H9 (cell line): ENCODE results near the gene BMPER. TPM values are rescaled to one million over a fixed set of nuclear protein-coding genes. Genes with fewer than 3 reads are reported as not detected.

ENCODE experiments used
- DNase-seq: peaks from one replicate; pipeline ENCODE4 v3.0.0-alpha.2; 2017
- H2AFZ ChIP-seq: one replicate; pipeline ENCODE4 v1.6.1; 2013; ENCODE audit warnings: mild to moderate bottlenecking, low read length, control low read depth, moderate library complexity
- H2AK5ac ChIP-seq: 2 replicates; pipeline ENCODE4 v1.6.1; 2013; ENCODE audit warnings: low read length, control low read depth, mixed read lengths; ENCODE audit not compliant: insufficient read length
- H2BK120ac ChIP-seq: one replicate; pipeline ENCODE4 v1.6.1; 2013; ENCODE audit warnings: low read depth, mild to moderate bottlenecking, low read length, control low read depth, inconsistent platforms; ENCODE audit not compliant: poor library complexity, severe bottlenecking
- H2BK12ac ChIP-seq: 2 replicates; pipeline ENCODE4 v1.6.1; 2013; ENCODE audit warnings: low read length, control low read depth, mixed read lengths, low read depth; ENCODE audit not compliant: insufficient read length
- H2BK15ac ChIP-seq: 2 replicates; pipeline ENCODE4 v1.6.1; 2013; ENCODE audit warnings: low read depth, low read length, control low read depth
- H2BK20ac ChIP-seq: one replicate; pipeline ENCODE4 v1.6.1; 2013; ENCODE audit warnings: low read depth, mild to moderate bottlenecking, low read length, control low read depth, inconsistent platforms; ENCODE audit not compliant: poor library complexity, severe bottlenecking
- H2BK5ac ChIP-seq: 2 replicates; pipeline ENCODE4 v1.6.1; 2013; ENCODE audit warnings: low read length, control low read depth, mixed read lengths; ENCODE audit not compliant: insufficient read length
- H3K14ac ChIP-seq: 2 replicates; pipeline ENCODE4 v1.6.1; 2013; ENCODE audit warnings: low read length, control low read depth; ENCODE audit not compliant: insufficient read depth
- H3K18ac ChIP-seq: 2 replicates; pipeline ENCODE4 v1.6.1; 2013; ENCODE audit warnings: low read depth, mild to moderate bottlenecking, mixed read lengths, low read length, control low read depth; ENCODE audit not compliant: insufficient read length
- H3K23ac ChIP-seq: 2 replicates; pipeline ENCODE4 v1.6.1; 2013; ENCODE audit warnings: low read length, control low read depth, mixed read lengths, low read depth; ENCODE audit not compliant: insufficient read length
- H3K23me2 ChIP-seq: 2 replicates; pipeline ENCODE4 v1.6.1; 2013; ENCODE audit warnings: low read depth, mild to moderate bottlenecking, mixed read lengths, low read length, control low read depth; ENCODE audit not compliant: insufficient read length, poor library complexity, severe bottlenecking
- H3K27ac ChIP-seq: 2 replicates; pipeline ENCODE4 v1.5.1; 2013; ENCODE audit warnings: low read length, control low read depth, mixed read lengths, low read depth; ENCODE audit not compliant: insufficient read length
- H3K27me3 ChIP-seq: 2 replicates; pipeline ENCODE4 v1.6.1; 2013; ENCODE audit warnings: low read length, control low read depth, inconsistent platforms; ENCODE audit not compliant: insufficient read depth
- H3K4ac ChIP-seq: 2 replicates; pipeline ENCODE4 v1.6.1; 2013; ENCODE audit warnings: low read depth, mild to moderate bottlenecking, control low read depth, inconsistent platforms, low read length, moderate library complexity
- H3K4me1 ChIP-seq: 2 replicates; pipeline ENCODE4 v1.6.1; 2013; ENCODE audit warnings: low read length, control low read depth, inconsistent platforms; ENCODE audit not compliant: insufficient read depth
- H3K4me2 ChIP-seq: 2 replicates; pipeline ENCODE4 v1.6.1; 2013; ENCODE audit warnings: low read length, control low read depth, mixed read lengths; ENCODE audit not compliant: insufficient read length, insufficient read depth
- H3K56ac ChIP-seq: 2 replicates; pipeline ENCODE4 v1.6.1; 2013; ENCODE audit warnings: low read depth, mild to moderate bottlenecking, mixed read lengths, low read length, control low read depth; ENCODE audit not compliant: insufficient read length
- H3K79me1 ChIP-seq: 2 replicates; pipeline ENCODE4 v1.6.1; 2013; ENCODE audit warnings: low read depth, mild to moderate bottlenecking, moderate library complexity, low read length, control low read depth, inconsistent platforms; ENCODE audit not compliant: insufficient read depth, poor library complexity, severe bottlenecking
- H3K79me2 ChIP-seq: 2 replicates; pipeline ENCODE4 v1.6.1; 2013; ENCODE audit warnings: low read length, control low read depth, inconsistent platforms; ENCODE audit not compliant: insufficient read depth
- H3K9ac ChIP-seq: 2 replicates; pipeline ENCODE4 v1.6.1; 2013; ENCODE audit warnings: low read length, control low read depth, mixed read lengths; ENCODE audit not compliant: insufficient read length; ENCODE audit errors: extremely low read depth
- H3K9me3 ChIP-seq: one replicate; pipeline ENCODE4 v1.6.1; 2013; ENCODE audit warnings: low read depth, low read length, inconsistent platforms; ENCODE audit not compliant: control insufficient read depth
- H3T11ph ChIP-seq: one replicate; pipeline ENCODE4 v1.6.1; 2013; ENCODE audit warnings: mild to moderate bottlenecking, low read length, control low read depth, inconsistent platforms
- H4K20me1 ChIP-seq: one replicate; pipeline ENCODE4 v1.6.1; 2013; ENCODE audit not compliant: control insufficient read depth, insufficient read length, insufficient read depth
- H4K5ac ChIP-seq: 2 replicates; pipeline ENCODE4 v1.6.1; 2013; ENCODE audit warnings: low read depth, mild to moderate bottlenecking, mixed read lengths, low read length, control low read depth; ENCODE audit not compliant: insufficient read length
- H4K8ac ChIP-seq: replicated peaks from 2 replicates; pipeline ENCODE4 v1.6.1; 2013; ENCODE audit warnings: low read length, control low read depth, mixed read lengths, low read depth; ENCODE audit not compliant: insufficient read length
- H4K91ac ChIP-seq: 2 replicates; pipeline ENCODE4 v1.6.1; 2013; ENCODE audit warnings: low read depth, mild to moderate bottlenecking, moderate library complexity, mixed read lengths, low read length, control low read depth; ENCODE audit not compliant: insufficient read length
- H3K27ac Mint-ChIP-seq, 3 experiments: 2 replicates in 2 of 3; 3 replicates in 1 of 3; pipeline ENCODE4 v1.8.0; 2020 to 2021; ENCODE audit warnings: mixed read lengths in 3 of 3, mild to moderate bottlenecking in 1 of 3, moderate library complexity in 1 of 3
- H3K27me3 Mint-ChIP-seq: 2 replicates; pipeline ENCODE4 v1.8.0; 2021; ENCODE audit warnings: low read depth, mild to moderate bottlenecking, moderate library complexity, mixed read lengths
- H3K36me3 Mint-ChIP-seq, 3 experiments: 2 replicates in 2 of 3; 3 replicates in 1 of 3; pipeline ENCODE4 v1.8.0; 2020 to 2021; ENCODE audit warnings: low read depth in 3 of 3, mixed read lengths in 3 of 3; ENCODE audit not compliant: insufficient read depth in 1 of 3
- H3K4me1 Mint-ChIP-seq, 2 experiments: 2 replicates each; pipeline ENCODE4 v1.8.0; 2020; ENCODE audit warnings: mixed read lengths in 2 of 2
- H3K4me3 Mint-ChIP-seq, 2 experiments: 2 replicates in 1 of 2; 3 replicates in 1 of 2; pipeline ENCODE4 v1.8.0; 2020 to 2021; ENCODE audit warnings: mild to moderate bottlenecking in 2 of 2, mixed read lengths in 2 of 2, moderate library complexity in 1 of 2
- H3K9me3 Mint-ChIP-seq, 2 experiments: 2 replicates in 1 of 2; 3 replicates in 1 of 2; pipeline ENCODE4 v1.8.0; 2020; ENCODE audit warnings: mild to moderate bottlenecking in 2 of 2, mixed read lengths in 2 of 2, moderate library complexity in 1 of 2
- WGBS: extraction: QIAGEN DNeasy Blood & Tissue Kit; methylation state at CpG from one replicate; pipeline ENCODE4 v1.1.7; 2013; ENCODE audit warnings: missing lambda C conversion rate, low lambda C conversion rate, mixed read lengths; ENCODE audit not compliant: insufficient read length; ENCODE audit errors: extremely low coverage; 5-methylcytosine and 5-hydroxymethylcytosine counted together
- total RNA-seq: library from RNA; stranded (reverse); gene quantifications from 2 replicates; pipeline ENCODE4 v1.2.1, GENCODE V29; 2021
- TF ChIP-seq, protein P1 (sequence below): fragments of 200-600 bp; sonication (generic); conservative IDR thresholded peaks from 3 replicates; pipeline ENCODE4 v1.8.0; 2021; ENCODE audit warnings: antibody characterized with exemption, mild to moderate bottlenecking

The BMPER gene
- total RNA-seq, 1 experiment from 2014 or later: 0.20 TPM

DNA sequence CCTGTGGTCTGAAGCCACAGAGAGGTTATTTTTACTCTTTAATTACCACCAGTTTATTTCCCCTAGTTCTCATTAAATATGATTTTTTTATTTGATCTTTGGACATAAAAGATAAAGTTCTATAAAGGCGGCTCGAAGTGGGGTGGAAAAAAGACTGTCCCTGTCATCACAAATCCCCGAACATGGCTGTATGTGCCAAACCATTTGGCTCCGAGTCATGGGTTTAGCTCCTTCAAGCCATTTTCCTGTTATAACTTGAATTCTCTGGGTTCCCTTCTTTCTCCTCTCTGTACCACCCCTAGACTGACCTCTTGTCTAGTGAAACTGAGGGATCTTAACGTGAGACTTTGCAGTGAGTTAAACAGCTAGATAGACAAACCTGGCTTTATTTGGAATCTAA, 181.6 kb downstream of the BMPER start:
- WGBS: no CpG with 5 or more reads among the region's 5 CpGs
- no peak overlapping the region for H3K27ac ChIP-seq

More for the DNA sequence above, 181.6 kb downstream of the BMPER start:
- Mint-ChIP-seq H3K4me3 (no peak overlapping the region), H3K27ac (no peak overlapping the region), H3K27me3 (no peaks in the 10 kb centered on the region; the same call in 1 of the 2 replicates), H3K36me3 (no peaks in the 10 kb centered on the region), H3K4me1 (no peaks in the 10 kb centered on the region), H3K9me3 (no peaks in the 10 kb centered on the region)
- no peak overlapping the region for H2BK20ac ChIP-seq
- no peak overlapping the region for H3K4me2 ChIP-seq
- H3K79me2 ChIP-seq: no peaks in the 10 kb centered on the region
- no peak overlapping the region for H3K56ac ChIP-seq
- TF ChIP-seq, protein P1, sequence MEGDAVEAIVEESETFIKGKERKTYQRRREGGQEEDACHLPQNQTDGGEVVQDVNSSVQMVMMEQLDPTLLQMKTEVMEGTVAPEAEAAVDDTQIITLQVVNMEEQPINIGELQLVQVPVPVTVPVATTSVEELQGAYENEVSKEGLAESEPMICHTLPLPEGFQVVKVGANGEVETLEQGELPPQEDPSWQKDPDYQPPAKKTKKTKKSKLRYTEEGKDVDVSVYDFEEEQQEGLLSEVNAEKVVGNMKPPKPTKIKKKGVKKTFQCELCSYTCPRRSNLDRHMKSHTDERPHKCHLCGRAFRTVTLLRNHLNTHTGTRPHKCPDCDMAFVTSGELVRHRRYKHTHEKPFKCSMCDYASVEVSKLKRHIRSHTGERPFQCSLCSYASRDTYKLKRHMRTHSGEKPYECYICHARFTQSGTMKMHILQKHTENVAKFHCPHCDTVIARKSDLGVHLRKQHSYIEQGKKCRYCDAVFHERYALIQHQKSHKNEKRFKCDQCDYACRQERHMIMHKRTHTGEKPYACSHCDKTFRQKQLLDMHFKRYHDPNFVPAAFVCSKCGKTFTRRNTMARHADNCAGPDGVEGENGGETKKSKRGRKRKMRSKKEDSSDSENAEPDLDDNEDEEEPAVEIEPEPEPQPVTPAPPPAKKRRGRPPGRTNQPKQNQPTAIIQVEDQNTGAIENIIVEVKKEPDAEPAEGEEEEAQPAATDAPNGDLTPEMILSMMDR: no peak
- no peak overlapping the region for H3K18ac ChIP-seq
- H3K4me1 ChIP-seq: no peaks in the 10 kb centered on the region
- no peak overlapping the region for H3K23ac ChIP-seq
- no peak overlapping the region for H2AFZ ChIP-seq
- H3T11ph ChIP-seq: no peak overlapping the region
- H2BK15ac ChIP-seq: no peak overlapping the region
- no peak overlapping the region for H4K5ac ChIP-seq
- H3K79me1 ChIP-seq: no peaks in the 10 kb centered on the region
- no peak overlapping the region for H2BK12ac ChIP-seq
- H3K4ac ChIP-seq: no peak overlapping the region
- no peaks in the 10 kb centered on the region for H3K23me2 ChIP-seq
- no peak overlapping the region for H2BK5ac ChIP-seq
- H3K9ac ChIP-seq: no peak overlapping the region
- no peak for DNase-seq
- H2AK5ac ChIP-seq: no peak overlapping the region
- H2BK120ac ChIP-seq: no peak overlapping the region
- H3K9me3 ChIP-seq: no peaks in the 10 kb centered on the region
- H4K20me1 ChIP-seq: peaks cover 3% of the 10 kb centered on the region
- H3K14ac ChIP-seq: no peak overlapping the region
- no peaks in the 10 kb centered on the region for H3K27me3 ChIP-seq
- H4K91ac ChIP-seq: no peak overlapping the region
- H4K8ac ChIP-seq: no peak overlapping the region
